Measurements from ENCODE around the gene P2RX1.

Gene P2RX1

DNA sequence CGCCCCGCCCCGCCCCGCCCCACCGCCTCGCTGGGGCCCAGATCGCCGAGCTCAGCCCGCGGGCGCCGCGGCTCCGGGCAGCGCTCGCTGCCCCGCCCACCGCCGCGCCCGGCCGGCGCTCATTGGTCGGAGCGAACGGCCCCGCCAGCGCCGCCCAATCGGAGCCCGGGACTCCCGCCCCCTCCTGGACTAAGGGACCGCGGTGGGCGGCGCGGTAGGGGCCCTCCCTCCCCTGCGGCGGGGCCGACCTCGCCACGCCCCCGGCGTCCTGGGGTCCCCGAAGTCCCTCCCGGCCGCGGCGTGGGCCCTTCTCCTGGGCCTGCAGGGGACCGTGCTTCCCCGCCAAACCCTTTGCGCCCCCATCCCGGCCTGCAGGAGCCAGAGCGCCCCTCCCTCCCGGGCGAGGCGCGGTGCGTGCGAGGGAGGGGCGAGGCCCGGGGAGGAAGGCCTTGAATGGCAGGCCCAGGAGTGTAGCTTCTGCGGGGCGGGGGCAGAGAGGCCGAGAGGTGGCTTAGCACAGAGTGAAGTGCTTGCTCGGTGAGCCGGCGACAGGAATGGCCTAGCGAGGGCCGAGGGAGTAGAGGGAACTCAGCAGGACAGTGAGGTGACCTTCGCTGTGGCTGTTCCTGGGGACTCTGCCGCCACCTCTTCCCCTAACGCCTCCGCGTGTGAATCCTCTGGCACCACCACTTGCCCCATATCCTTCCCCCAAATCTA, 23.1 kb downstream of the P2RX1 start, which contains the start of gene CAMKK1:
Gene CAMKK1, minus strand, starts transcription at position 51 of the 717 bp plus-strand sequence. CDS start 7,366 bp downstream, outside the sequence.
- TF ChIP-seq, protein P1, sequence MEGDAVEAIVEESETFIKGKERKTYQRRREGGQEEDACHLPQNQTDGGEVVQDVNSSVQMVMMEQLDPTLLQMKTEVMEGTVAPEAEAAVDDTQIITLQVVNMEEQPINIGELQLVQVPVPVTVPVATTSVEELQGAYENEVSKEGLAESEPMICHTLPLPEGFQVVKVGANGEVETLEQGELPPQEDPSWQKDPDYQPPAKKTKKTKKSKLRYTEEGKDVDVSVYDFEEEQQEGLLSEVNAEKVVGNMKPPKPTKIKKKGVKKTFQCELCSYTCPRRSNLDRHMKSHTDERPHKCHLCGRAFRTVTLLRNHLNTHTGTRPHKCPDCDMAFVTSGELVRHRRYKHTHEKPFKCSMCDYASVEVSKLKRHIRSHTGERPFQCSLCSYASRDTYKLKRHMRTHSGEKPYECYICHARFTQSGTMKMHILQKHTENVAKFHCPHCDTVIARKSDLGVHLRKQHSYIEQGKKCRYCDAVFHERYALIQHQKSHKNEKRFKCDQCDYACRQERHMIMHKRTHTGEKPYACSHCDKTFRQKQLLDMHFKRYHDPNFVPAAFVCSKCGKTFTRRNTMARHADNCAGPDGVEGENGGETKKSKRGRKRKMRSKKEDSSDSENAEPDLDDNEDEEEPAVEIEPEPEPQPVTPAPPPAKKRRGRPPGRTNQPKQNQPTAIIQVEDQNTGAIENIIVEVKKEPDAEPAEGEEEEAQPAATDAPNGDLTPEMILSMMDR (conservative IDR thresholded peaks at IDR 0.05) = no peak
- peak within 1 kb of the TSS; percentile 88 for H3K27ac ChIP-seq

DNA sequence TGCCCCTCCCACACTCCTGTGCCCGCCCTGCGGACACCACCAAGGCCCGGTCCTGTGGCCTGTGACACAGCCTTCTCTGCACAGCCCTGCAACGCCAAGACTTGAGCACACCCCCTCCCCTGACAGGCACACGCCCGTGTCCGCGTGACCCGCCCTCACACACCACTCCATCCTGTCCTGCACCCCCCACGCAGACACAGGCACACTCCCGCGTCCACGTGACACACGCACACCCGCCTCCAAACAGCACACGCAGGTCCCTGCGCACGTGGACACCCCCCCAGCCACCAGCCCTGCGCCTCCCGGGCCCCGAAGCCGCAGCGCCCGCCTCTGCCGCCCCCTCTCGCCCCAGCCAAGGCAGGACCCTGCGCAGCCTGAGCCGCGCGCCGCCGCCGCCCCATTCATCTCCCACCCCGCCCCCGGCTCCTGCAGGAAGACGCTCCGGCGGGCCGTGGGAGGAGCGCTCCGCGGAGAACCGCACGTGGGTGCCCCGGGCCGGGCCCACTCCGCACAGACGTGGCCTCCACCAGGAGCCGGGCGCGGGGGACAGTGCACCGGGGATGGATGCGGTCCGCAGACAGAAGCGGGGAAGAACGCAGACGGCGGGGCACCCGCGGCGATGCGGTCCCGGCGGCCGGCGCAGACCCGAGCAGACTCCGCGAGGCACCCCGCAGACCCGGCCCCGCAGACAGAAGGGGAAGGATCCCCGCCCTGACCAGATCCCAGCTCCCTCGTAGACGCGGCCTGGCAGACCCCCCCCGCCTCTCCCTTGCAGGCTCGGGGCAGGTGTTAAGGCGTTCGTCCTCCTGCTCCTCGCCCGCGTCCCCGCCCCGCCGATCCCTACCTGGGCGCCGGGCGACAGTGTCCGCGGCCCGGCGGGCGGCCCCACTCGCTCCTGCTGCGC, 23.9 kb downstream of the P2RX1 start:
- peak overlapping the region; percentile 88 for H3K27ac ChIP-seq
- TF ChIP-seq, protein P1 (conservative IDR thresholded peaks at IDR 0.05) = no peak

DNA sequence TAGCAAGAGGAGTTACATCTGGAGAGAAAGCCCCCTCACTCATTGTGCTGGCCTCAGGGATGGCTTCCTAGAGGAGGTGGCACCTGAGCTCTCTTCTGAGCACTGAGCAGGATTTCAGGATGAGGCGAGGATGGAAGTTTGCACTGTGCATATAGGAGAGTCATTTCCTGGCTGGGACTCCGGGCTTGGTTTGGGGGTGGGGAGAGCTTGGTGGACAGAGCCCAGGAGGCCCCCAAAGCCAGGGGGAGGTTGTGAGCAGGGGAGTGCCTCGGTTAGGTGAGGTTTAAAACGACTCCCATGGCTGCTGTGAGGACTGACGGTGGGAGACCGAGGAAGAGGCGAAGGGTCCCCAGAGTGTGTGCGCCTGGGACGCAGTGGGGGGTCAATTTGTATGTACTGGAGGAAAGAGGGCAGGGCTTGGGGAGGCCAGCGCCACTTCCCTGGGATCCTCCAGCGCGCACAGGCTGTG, 24.6 kb downstream of the P2RX1 start:
- peak overlapping the region; percentile 88 for H3K27ac ChIP-seq
- TF ChIP-seq, protein P1 (conservative IDR thresholded peaks at IDR 0.05) = no peak

DNA sequence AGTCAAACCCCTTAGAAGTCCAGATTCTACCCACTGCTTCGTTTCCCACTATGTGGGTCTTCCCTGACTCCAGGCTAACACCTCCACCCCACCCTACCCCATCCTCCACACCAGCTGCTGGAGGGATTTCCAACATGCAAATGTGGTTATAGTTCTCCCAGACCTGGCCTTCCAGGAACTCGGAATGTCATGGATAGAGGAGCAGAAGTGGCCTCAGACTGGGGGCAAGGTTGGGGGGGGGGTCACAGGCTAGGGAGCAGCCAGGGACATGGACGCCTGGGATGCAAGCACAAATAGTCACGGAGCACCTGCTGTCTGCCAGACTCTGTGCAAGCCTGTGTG, 25.4 kb downstream of the P2RX1 start:
- TF ChIP-seq, protein P1 (conservative IDR thresholded peaks at IDR 0.05) = no peak
- H3K27ac ChIP-seq = peak overlapping the region; percentile 88

DNA sequence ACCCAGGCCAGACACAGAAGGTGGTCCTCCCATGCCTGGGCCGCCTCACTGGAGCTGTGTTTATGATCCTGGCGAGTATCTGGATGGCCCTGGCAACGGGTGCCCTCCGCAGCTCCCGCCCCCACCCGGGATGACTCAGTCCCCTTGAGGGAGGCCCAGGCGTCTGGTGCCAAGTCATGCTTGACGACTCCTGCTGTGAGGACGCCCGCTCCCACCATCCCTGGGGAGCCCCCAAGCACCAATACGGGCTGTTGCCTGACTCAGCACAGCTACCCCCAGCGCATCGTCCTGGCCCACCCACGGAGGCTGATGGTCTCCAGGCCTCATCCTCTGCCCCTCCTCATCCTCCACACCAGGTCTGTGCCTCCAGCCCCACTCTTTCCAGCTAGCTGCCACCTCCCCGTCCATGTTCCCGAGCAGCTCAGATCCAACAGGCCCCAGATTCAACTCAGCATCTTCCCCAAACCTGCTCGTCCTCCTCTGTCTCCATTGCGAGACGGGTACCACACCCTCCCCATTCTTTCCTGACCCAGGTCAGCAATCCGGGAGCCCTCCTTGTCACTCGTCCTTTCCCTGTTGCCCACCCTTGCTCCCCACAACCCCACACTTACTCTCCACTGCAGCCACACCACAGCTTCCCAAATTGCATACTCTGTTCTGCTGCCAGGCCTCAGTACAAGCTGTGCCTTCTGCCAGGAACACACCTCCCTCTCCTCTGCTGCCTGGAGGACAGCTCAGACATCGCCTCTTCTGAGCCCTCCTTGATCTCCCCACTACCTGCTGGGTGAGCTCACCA, 26.0 kb downstream of the P2RX1 start:
- peak overlapping the region; percentile 88 for H3K27ac ChIP-seq
- TF ChIP-seq, protein P1 (conservative IDR thresholded peaks at IDR 0.05) = no peak

DNA sequence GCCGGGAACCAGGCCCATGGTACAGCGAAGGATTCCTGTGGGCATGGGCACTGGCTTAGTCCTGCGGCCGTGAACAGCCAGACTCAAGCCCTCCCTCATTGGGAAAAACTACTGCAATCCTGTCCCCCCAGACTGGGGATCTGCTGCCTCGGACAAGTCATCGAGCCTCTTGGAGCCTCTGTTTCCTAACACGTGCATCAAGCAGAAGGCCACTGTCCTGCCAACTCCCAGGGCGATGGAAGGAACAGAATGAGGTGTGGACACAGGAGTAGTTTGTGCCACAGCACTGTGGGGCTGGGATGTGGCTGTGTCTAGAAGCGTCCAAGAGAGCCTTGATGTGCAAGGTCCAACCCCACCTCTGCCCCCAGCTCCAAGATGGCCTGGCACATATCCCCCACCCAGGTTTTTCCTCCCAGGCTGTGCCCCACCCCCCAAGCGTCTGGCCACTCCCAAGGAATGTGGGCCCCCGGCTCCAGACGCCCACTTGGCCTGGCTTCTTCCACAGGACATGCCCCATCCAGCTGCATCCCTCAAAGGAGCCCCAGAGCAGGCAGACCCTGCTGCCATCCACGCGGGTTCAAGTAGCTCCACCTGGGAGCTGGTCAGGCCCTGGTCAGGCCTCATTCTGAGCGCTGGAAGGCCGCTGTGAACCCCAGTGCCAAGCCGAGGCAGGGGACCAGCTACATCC, 26.8 kb downstream of the P2RX1 start:
- H3K27ac ChIP-seq = peak overlapping the region; percentile 61; the same call in 1 of the 2 replicates
- TF ChIP-seq, protein P1 (conservative IDR thresholded peaks at IDR 0.05) = no peak

All from VCaP (cell line).